K562 (cell line): ENCODE results near the gene TMEM63A. TPM values are rescaled to one million over a fixed set of nuclear protein-coding genes. Genes with fewer than 3 reads are reported as not detected.

Experiments
- ATAC-seq: fragments of 200-7000 bp; cut with Tn5 transposase; 3 replicates; pipeline ENCODE4 v1.9.1; 2020; ENCODE audit warnings: moderate library complexity
- BruUV-seq: library from RNA; stranded (reverse); fragments of 400-500 nt; replicated peaks from 2 replicates; lab custom pipeline; 2021; lab: Mats Ljungman, UMichigan
- CTCF ChIA-PET: fragments of 300-600 bp; formaldehyde crosslinking; extraction: SDS; loops from one replicate; lab custom pipeline; 2021; ENCODE audit warnings: low intra/inter-chr PET ratio; lab: Yijun Ruan, JAX
- POLR2A ChIA-PET: fragments of 300-600, 350-650 bp; sonication (Branson Sonifier 250); formaldehyde crosslinking; extraction: SDS; loops from one replicate; lab custom pipeline; 2021; ENCODE audit warnings: antibody characterized with exemption, inconsistent platforms; lab: Yijun Ruan, JAX
- DNase-seq, 4 experiments: peaks; one replicate each; pipeline versions ENCODE4 v3.0.0 to v3.0.0-alpha.2; 2011 to 2018; ENCODE audit warnings: low spot score in 3 of 4, mixed read lengths in 3 of 4; ENCODE audit errors: extremely low read depth in 1 of 4
- FAIRE-seq: peaks from 2 replicates; lab custom pipeline; 2011; peaks lifted over from hg19 to GRCh38; lab: Jason Lieb, UNC
- H2AFZ ChIP-seq: 2 replicates; pipeline ENCODE4 v1.6.0; 2011; ENCODE audit warnings: low read depth, low read length, control low read depth, inconsistent platforms
- H3K27ac ChIP-seq: fragments of 200-600 bp; 3 replicates; pipeline ENCODE4 v1.8.0; 2011; ENCODE audit warnings: low read depth, mild to moderate bottlenecking, control low read depth, inconsistent platforms, low read length, moderate library complexity, mixed read lengths; ENCODE audit errors: extremely low read depth
- H3K27me3 ChIP-seq, 2 experiments: fragments of 300-600 bp in 1 of 2; 2 replicates in 1 of 2; 3 replicates in 1 of 2; pipeline versions ENCODE4 v1.6.0 to v1.8.0; 2011; ENCODE audit warnings: inconsistent platforms in 2 of 2, low read length in 2 of 2, mild to moderate bottlenecking in 1 of 2, mixed read lengths in 1 of 2, moderate library complexity in 1 of 2; ENCODE audit not compliant: control insufficient read depth in 2 of 2, insufficient read depth in 2 of 2
- H3K36me3 ChIP-seq: fragments of 300-600 bp; 3 replicates; pipeline ENCODE4 v1.8.0; 2011; ENCODE audit warnings: mild to moderate bottlenecking, low read length, inconsistent platforms; ENCODE audit not compliant: control insufficient read depth, insufficient read depth
- H3K4me1 ChIP-seq, 2 experiments: fragments of 200-600 bp in 1 of 2; replicated peaks in 1 of 2; 2 replicates in 1 of 2; 3 replicates in 1 of 2; pipeline versions ENCODE4 v1.5.1 to v1.8.0; 2011; ENCODE audit warnings: inconsistent platforms in 2 of 2, low read length in 2 of 2, mild to moderate bottlenecking in 1 of 2, mixed read lengths in 1 of 2, moderate library complexity in 1 of 2; ENCODE audit not compliant: control insufficient read depth in 2 of 2, insufficient read depth in 2 of 2
- H3K4me2 ChIP-seq: 2 replicates; pipeline ENCODE4 v1.6.1; 2011; ENCODE audit warnings: low read length, control low read depth, inconsistent platforms, mixed read lengths; ENCODE audit not compliant: insufficient read depth
- H3K4me3 ChIP-seq: fragments of 200-600 bp; sonication (generic), shearing (Covaris generic); 2 replicates; pipeline ENCODE4 v1.5.1; 2016; ENCODE audit warnings: control low read depth, inconsistent platforms
- H3K79me2 ChIP-seq: fragments of 200-600 bp; 3 replicates; pipeline ENCODE4 v1.8.0; 2011; ENCODE audit warnings: low read length, inconsistent platforms; ENCODE audit not compliant: control insufficient read depth, insufficient read depth
- H3K9ac ChIP-seq, 2 experiments: 2 replicates each; pipeline versions ENCODE4 v1.6.0 to v1.6.1; 2011; ENCODE audit warnings: low read depth in 2 of 2, low read length in 2 of 2, control low read depth in 1 of 2, inconsistent platforms in 1 of 2, mild to moderate bottlenecking in 1 of 2, mixed read lengths in 1 of 2; ENCODE audit not compliant: insufficient read depth in 1 of 2
- H3K9me1 ChIP-seq: one replicate; pipeline ENCODE4 v1.6.0; 2011; ENCODE audit warnings: inconsistent platforms, mild to moderate bottlenecking, low read length, moderate library complexity; ENCODE audit not compliant: control insufficient read depth, insufficient read depth
- H3K9me3 ChIP-seq: replicated peaks from 2 replicates; pipeline ENCODE4 v1.5.1; 2011; ENCODE audit warnings: low read depth, low read length, inconsistent platforms; ENCODE audit not compliant: control insufficient read depth, insufficient read depth
- H4K20me1 ChIP-seq: replicated peaks from 2 replicates; pipeline ENCODE4 v1.6.1; 2011; ENCODE audit warnings: low read length, inconsistent platforms, mixed read lengths; ENCODE audit not compliant: control insufficient read depth, insufficient read depth
- ATF1 ChIP-seq, 2 experiments: fragments of 450-650 bp in 1 of 2; IDR thresholded peaks; 2 replicates each; pipeline ENCODE4 v1.6.1; 2016; ENCODE audit warnings: missing compliant biosample characterization in 1 of 2, missing genetic modification characterization in 1 of 2
- DMBX1 ChIP-seq: fragments of 250-450 bp; sonication (Bioruptor Pico); IDR thresholded peaks from 2 replicates; pipeline ENCODE4 v1.8.0; 2022; ENCODE audit warnings: inconsistent platforms, mild to moderate bottlenecking, moderate library complexity, borderline replicate concordance
- ETS1 ChIP-seq: conservative IDR thresholded peaks from 2 replicates; pipeline ENCODE4 v1.6.1; 2011; ENCODE audit warnings: low read depth, mild to moderate bottlenecking, low read length; ENCODE audit not compliant: control insufficient read depth
- FOXM1 ChIP-seq, 2 experiments: fragments of 450-650 bp in 1 of 2; sonication (generic) in 1 of 2; formaldehyde crosslinking in 1 of 2; IDR thresholded peaks; 2 replicates each; pipeline versions ENCODE4 v1.6.1 to v1.9.0; 2017 to 2022; ENCODE audit warnings: low read depth in 2 of 2, mild to moderate bottlenecking in 2 of 2, missing genetic modification reagents in 1 of 2, moderate library complexity in 1 of 2
- HLTF ChIP-seq: fragments of 450-650 bp; IDR thresholded peaks from 2 replicates; pipeline ENCODE4 v1.6.1; 2016
- KLF6 ChIP-seq: fragments of 250-450 bp; sonication (Bioruptor Pico); IDR thresholded peaks from 2 replicates; pipeline ENCODE4 v1.4.0; 2020; ENCODE audit warnings: mild to moderate bottlenecking, moderate library complexity, borderline replicate concordance
- MECOM ChIP-seq: fragments of 250-450 bp; sonication (Bioruptor Pico); IDR thresholded peaks from 2 replicates; pipeline ENCODE4 v1.8.0; 2022; ENCODE audit warnings: inconsistent platforms
- NCOR1 ChIP-seq: fragments of 450-650 bp; IDR thresholded peaks from 2 replicates; pipeline ENCODE4 v1.6.1; 2016; ENCODE audit warnings: mild to moderate bottlenecking, moderate library complexity
- PTRF ChIP-seq: fragments of 450-650 bp; IDR thresholded peaks from 2 replicates; pipeline ENCODE4 v1.6.1; 2016; ENCODE audit warnings: mild to moderate bottlenecking, missing genetic modification characterization, missing compliant biosample characterization
- RBM15 ChIP-seq: fragments of 200-400 bp; formaldehyde crosslinking; IDR thresholded peaks from 2 replicates; pipeline ENCODE4 v1.6.1; 2018; ENCODE audit warnings: mild to moderate bottlenecking, low read length, moderate library complexity; ENCODE audit not compliant: insufficient read depth
- SMARCA5 ChIP-seq: fragments of 450-650 bp; IDR thresholded peaks from 2 replicates; pipeline ENCODE4 v1.6.1; 2016
- SP1 ChIP-seq: sonication (generic); formaldehyde crosslinking; IDR thresholded peaks from 2 replicates; pipeline ENCODE4 v1.8.1; 2022; ENCODE audit warnings: mild to moderate bottlenecking, missing genetic modification reagents
- SREBF2 ChIP-seq: sonication (generic); formaldehyde crosslinking; IDR thresholded peaks from 2 replicates; pipeline ENCODE4 v1.4.0; 2020; ENCODE audit warnings: mild to moderate bottlenecking, missing genetic modification reagents
- SUPT5H ChIP-seq: fragments of 450-650 bp; IDR thresholded peaks from 2 replicates; pipeline ENCODE4 v1.6.1; 2016
- TCF3 ChIP-seq: sonication (generic); formaldehyde crosslinking; IDR thresholded peaks from 2 replicates; pipeline ENCODE4 v1.4.0; 2020; ENCODE audit warnings: mild to moderate bottlenecking, missing genetic modification reagents
- WHSC1 ChIP-seq: IDR thresholded peaks from one replicate; pipeline ENCODE4 v1.6.1; 2012; ENCODE audit warnings: low read length, control low read depth, inconsistent platforms
- ZBTB34 ChIP-seq: fragments of 250-450 bp; sonication (Bioruptor Pico); IDR thresholded peaks from 2 replicates; pipeline ENCODE4 v1.8.0; 2021; ENCODE audit warnings: mild to moderate bottlenecking, moderate library complexity
- ZHX1 ChIP-seq: fragments of 150-350 bp; conservative IDR thresholded peaks from 2 replicates; pipeline ENCODE4 v1.6.1; 2014; ENCODE audit warnings: low read length
- ZNF316 ChIP-seq: fragments of 450-650 bp; IDR thresholded peaks from 2 replicates; pipeline ENCODE4 v1.6.1; 2016
- WGBS: fragments of 100-300 bp; shearing (Covaris generic); methylation state at CpG from one replicate; pipeline ENCODE4 v1.1.6; 2016; ENCODE audit warnings: low coverage, mixed read lengths; ENCODE audit not compliant: insufficient coverage; ENCODE audit errors: missing lambda C conversion rate; 5-methylcytosine and 5-hydroxymethylcytosine counted together
- in situ Hi-C: fragments of 300-500 bp; cut with MboI; formaldehyde crosslinking; loops from 4 replicates; pipeline ENCODE4 v1.15.0; 2018; ENCODE audit warnings: inconsistent platforms, mixed read lengths
- intact Hi-C: fragments of 100-400 bp; cut with micrococcal nuclease; formaldehyde crosslinking; loops from 2 replicates; pipeline ENCODE4 v1.14.2; 2022
- polyA plus RNA-seq, 8 experiments: library from polyadenylated mRNA; depleted of rRNA in 4 of 8; stranded (reverse) in 5 of 8; unstranded in 3 of 8; fragments of >200 nt; fragmentation: Nextera tagmentation in 2 of 8; fragmentation: Illumina TruSeq in 1 of 8; extraction: Ambion mirVana in 2 of 8; extraction: Trizol in 1 of 8; gene quantifications; 2 replicates each; pipeline versions ENCODE4 v1.2.1 to v1.2.3, GENCODE V29; 2011 to 2014; ENCODE audit warnings: inconsistent platforms in 1 of 8, missing spikeins in 1 of 8
- total RNA-seq, 7 experiments: library from RNA; depleted of rRNA in 6 of 7; stranded (reverse); fragments of >200 nt in 6 of 7; fragmentation: Illumina TruSeq in 2 of 7; extraction: Trizol in 2 of 7; gene quantifications; 2 replicates each; pipeline versions ENCODE4 v1.2.1 to v1.2.3, GENCODE V29; 2011 to 2021; ENCODE audit warnings: low replicate concordance in 1 of 7

The TMEM63A gene
- total and polyA plus RNA-seq, 9 of the 15 experiments (the other 6 are each of a cell fraction or from before 2014, with no cell fraction given), result 2.0 to 54.6 (median 17.5) TPM

DNA sequence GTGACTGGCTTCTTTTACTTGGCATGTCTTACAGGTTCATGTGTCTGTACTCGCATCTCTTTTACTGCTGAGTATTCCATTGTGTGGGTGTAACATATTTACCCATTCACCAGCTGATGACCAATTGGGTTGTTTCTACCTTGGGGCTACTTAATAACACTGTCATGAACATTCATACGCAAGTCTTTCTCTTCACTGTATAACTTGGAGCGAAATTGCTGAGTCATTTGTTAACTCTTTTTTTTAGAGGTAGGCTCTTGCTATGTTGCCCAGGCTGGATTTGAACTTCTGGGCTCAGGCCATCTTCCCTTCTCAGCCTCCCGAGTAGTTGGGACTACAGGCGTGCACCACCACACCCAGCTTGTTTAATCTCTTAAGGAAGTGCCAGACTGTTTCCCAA is 35.4 kb upstream of the TMEM63A start (continued):
- no peak for TF ChIP-seq ZHX1
- no peak for TF ChIP-seq DMBX1 (CRISPR knock-in tag)
- no peak for TF ChIP-seq RBM15
- TF ChIP-seq SUPT5H, result no peak
- no peak for TF ChIP-seq FOXM1 (IDR thresholded peaks at IDR 0.05; ENCODE audit: low read depth)
- no peak for TF ChIP-seq FOXM1 (CRISPR knock-in tag; IDR thresholded peaks at IDR 0.05; ENCODE audit: low read depth)
- TF ChIP-seq TCF3 (CRISPR knock-in tag), result no peak
- TF ChIP-seq ZNF316, result peak; percentile 98

DNA sequence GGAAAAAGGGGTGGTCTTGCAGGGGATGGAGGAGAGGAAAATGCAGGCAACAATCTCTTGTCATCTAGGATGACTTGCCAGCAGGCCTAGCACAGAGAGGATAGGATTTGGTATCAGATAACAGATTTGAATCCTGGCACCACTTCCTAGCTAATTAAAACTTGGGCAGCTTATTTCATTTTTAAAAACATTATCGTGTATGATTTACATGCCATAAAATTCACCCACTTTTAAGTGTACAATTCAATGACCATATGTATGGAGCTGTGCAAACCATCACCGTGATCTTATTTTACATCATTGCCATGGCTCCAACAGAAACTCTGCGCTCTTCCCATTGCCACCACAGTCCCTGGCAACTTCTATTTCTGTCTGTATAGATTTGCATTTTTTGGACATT is 34.9 kb upstream of the TMEM63A start:
- ATAC-seq (no peak), DNase-seq (no peak), FAIRE-seq (no peak)
- Histone ChIP-seq H3K4me1 (peaks cover 2 to 18% of the 10 kb centered on the region in 2 experiments; a peak in 4 of 5 replicates), H3K36me3 (peaks cover 51% of the 10 kb centered on the region), H3K9me3 (no peaks in the 10 kb centered on the region), H3K9me1 (no peaks in the 10 kb centered on the region), H3K27ac (peak overlapping the region; percentile 27; the same call in 2 of the 3 replicates), H3K9ac (no peak overlapping the region; a peak in 1 of 4 replicates), H3K4me3 (no peak overlapping the region), H3K27me3 (no peaks in the 10 kb centered on the region), H3K4me2 (no peak overlapping the region), H2AFZ (no peak overlapping the region), H4K20me1 (no peaks in the 10 kb centered on the region), H3K79me2 (peaks cover 16% of the 10 kb centered on the region)
- intact Hi-C loops, result no loop called here
- POLR2A ChIA-PET, result interaction anchor here (0.6 to 2.4 kb wide), 4 partner anchors 11 to 140 kb away, joined by 3 to 9 read pairs (median 4); no protein-coding TSS in a partner anchor
- no TSS peak for BruUV-seq
- CTCF ChIA-PET, result no interaction called here
- in situ Hi-C loops, result no loop called here
- 95% methylated on average over 3 of the region's 3 CpGs for WGBS
- TF ChIP-seq KLF6 (CRISPR knock-in tag) (no peak), MECOM (CRISPR knock-in tag) (no peak), NCOR1 (no peak), SP1 (CRISPR knock-in tag) (no peak), PTRF (tag) (no peak), WHSC1 (no peak), ATF1 (CRISPR knock-in tag; IDR thresholded peaks at IDR 0.05) (no peak), ATF1 (tag; IDR thresholded peaks at IDR 0.05) (no peak), ETS1 (no peak), HLTF (no peak), SREBF2 (no peak), ZBTB34 (CRISPR knock-in tag) (no peak), SMARCA5 (no peak)
